Measurements from ENCODE around the gene IPO13.

GRCh38 chr1:43962324-43962723 lies 15.6 kb downstream of the IPO13 start:
- no peak for TF ChIP-seq CTCF (IDR thresholded peaks at IDR 0.05)
- TF ChIP-seq SIN3A (IDR thresholded peaks at IDR 0.05; ENCODE audit: borderline replicate concordance, low read depth, low read length) = no peak
- no peak for TF ChIP-seq YY1 (IDR thresholded peaks at IDR 0.05; ENCODE audit: low read depth)
- TF ChIP-seq EP300 (IDR thresholded peaks at IDR 0.05; ENCODE audit: borderline replicate concordance in 1 of 2, low read depth in 1 of 2, low read length in 1 of 2) = no peak
- no peak for TF ChIP-seq RAD21 (IDR thresholded peaks at IDR 0.05; ENCODE audit: low read length)

Measured in SK-N-SH (cell line).